Activated T-helper 1 cell treated with Interleukin-2 at 50 U/mL for 16 hours (primary cell): ENCODE data around the gene DCAF11.

Experiments used
- DNase-seq: peaks from one replicate; pipeline ENCODE4 v3.0.0-alpha.2; 2020; ENCODE audit warnings: low read depth

Gene DCAF11

DNA sequence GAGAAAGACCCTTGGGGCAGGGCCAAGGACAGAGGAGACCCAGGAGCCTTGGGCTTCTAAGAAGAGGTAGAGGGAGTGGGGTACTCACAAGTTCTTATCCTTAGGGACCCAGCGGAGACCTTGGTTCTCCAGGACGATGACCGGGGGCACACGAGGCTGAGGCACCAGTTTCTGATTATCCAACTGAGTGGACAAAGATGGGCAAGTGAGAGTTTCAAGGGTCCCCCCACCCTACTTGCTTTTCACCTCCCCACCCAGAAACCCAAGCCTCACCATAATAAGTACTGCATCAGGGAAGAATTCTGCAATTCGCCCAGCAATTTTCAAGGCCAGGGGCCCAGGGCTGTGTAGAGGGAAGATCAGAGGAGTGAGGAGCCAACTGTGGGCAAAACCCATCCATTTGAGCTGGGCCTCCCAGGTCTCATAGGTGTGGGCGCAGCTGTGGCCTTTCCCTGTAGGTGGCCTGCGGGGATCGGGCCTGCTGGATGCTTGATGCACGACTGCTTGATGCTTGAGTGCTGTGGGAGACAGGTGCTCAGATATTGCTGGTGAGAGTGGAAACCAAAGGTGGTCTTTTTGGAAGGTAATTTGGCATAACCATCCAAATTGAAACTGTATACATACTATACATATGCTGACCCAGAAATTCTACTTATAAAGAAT lies 24.8 kb downstream of the DCAF11 start:
- no peak for DNase-seq

GRCh38 chr14:24141097-24141880 lies 26.7 kb downstream of the DCAF11 start, which contains the start of gene EMC9:
Gene EMC9 (minus strand): TSS chr14:24141591. CDS start chr14:24141304, 287 bp downstream.
- peak; percentile 99 for DNase-seq

DNA sequence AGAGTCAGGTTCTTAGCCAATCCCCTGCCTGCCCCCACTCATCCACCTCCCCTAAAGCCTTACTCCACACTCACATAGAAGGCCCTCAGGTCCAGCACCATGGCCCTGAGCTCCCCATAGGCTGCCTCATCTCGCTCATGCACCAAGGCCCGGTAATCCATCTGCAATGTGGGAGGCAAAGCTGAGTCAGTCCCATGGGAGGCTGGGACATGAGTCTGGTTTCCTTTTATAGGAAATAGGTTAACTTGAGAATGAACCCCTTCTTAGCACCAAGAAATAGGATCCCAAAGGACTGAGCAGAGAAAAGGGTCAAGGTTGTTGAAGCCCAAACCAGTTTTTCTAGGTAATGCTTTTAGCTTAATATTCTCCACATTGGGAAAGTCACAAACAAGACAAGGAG lies 28.9 kb downstream of the DCAF11 start:
- DNase-seq, result no peak

DNA sequence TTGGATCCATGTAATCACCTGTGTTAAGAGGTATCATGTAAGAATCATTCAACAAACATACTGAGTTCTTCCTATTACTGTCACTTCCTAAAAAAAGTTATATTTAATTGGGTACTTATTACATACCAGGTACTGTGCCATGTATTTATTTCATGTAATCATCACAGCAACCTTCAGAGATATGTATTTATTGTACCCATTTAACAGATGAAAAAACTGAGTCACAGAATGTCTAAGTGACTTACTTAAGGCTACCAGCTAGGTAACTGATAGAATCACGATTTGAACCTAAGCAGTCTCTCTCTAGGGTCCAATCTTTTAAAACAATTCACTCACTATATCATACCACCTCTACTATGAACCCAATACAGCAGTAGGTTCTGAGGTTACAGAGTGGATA lies 29.9 kb downstream of the DCAF11 start:
- DNase-seq, result no peak

DNA sequence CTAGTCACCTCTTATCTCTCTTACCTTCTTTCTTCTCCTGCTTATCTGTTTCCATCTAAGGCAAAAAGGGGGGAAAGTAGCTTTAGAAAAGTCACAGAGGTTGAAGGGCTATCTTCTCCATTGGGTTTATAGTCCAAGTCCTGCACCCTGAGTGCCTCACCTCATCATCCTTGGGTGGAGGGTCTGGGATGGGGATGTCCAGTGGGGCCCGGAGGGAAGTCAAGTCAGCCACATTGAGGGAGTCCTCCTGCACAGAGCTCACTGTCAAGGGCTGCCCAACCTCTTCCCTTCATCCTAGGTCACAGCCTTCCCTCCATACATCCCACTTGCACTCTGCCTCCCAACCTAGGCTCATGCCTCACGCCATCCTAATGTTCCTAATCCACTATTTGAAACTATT lies 30.6 kb downstream of the DCAF11 start:
- DNase-seq, result no peak

DNA sequence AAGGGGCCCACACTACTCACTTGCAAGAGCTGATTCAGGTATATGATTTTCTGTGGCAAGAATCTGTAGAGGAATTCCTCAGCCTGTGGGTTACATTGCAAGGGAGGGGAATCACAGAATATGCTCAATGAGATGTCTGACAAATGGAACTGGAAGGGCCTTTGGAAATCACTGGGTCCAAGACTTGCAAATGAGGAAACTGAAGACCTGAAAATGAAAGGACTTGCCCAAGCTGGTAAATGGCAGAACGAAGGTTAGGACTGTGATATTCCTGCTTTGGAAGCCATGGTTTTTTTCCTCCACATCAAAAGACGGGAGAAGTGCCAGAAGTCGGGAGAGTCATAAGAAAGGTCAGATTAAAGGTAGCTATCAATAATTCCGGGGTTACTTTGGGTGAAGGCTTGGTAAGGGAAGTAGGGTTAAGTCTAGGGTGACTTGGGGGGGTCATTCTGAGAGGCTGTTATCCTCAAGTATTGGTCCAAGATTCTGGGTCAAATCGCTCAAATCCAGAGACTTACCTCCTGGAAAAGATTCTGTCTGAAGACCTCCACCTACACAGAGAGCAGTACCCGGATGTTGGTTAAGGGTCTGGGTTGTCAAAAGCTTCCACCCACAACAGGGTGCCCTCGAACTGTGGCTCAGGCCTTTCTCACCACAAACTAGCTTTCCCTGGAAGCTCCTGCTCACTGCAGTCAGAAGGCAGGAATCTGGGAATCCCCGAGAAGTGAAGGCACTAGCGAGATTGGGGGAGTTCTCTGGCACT lies 31.3 kb downstream of the DCAF11 start:
- DNase-seq, result no peak

DNA sequence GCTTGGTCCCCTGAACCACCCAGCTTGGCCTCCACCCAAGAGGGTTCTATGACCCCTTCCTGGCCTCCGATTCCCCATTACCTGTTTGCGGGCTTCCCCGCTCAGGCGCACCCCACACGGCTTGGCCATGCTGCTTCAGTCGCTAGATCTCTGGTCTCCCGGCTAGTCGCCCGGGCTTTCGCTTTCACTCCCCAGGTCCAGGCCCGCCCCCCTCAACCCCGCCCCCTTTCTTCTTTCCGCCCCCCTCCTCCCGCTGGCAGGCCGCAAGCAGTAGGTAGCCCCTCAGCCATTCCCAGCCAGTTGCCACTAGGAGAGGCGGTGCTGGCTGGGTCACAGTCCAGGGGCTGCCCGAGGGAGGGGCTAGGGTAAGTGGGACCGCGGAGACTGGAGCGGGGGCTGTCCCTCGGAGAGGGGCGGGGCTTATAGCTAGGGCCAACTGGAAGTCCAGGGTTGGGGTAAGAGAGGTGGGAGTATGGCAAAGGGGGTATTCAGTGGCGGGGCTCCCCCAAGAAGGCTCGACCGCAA lies 31.9 kb downstream of the DCAF11 start, which contains the start of gene PSME2:
TSS of gene PSME2 (minus strand) at position 158 of the 525 bp plus-strand sequence. CDS start at position 129, 29 bp downstream.
- peak; percentile 70 for DNase-seq

GRCh38 chr14:24146978-24147760 lies 32.6 kb downstream of the DCAF11 start, which contains the start of gene RNF31:
Gene RNF31 (plus strand): TSS chr14:24147498. CDS start chr14:24147699, 201 bp downstream.
- DNase-seq, result peak; percentile 96

- DNase-seq, result no peak
Measured at GRCh38 chr14:24147761-24148428, 33.3 kb downstream of the DCAF11 start.

GRCh38 chr14:24149302-24149969 lies 34.9 kb downstream of the DCAF11 start:
- no peak for DNase-seq

DNA sequence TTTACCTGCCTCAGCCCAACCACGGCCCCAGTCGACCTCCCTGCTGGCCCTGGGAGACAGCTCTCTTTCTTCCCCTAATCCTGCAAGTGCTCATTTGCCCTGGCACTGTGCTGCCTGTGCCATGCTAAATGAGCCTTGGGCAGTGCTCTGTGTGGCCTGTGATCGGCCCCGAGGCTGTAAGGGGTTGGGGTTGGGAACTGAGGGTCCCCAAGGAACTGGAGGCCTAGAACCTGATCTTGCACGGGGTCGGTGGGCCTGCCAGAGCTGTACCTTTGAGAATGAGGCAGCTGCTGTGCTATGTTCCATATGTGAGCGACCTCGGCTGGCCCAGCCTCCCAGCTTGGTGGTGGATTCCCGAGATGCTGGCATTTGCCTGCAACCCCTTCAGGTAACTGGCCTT lies 35.5 kb downstream of the DCAF11 start:
- no peak for DNase-seq

DNA sequence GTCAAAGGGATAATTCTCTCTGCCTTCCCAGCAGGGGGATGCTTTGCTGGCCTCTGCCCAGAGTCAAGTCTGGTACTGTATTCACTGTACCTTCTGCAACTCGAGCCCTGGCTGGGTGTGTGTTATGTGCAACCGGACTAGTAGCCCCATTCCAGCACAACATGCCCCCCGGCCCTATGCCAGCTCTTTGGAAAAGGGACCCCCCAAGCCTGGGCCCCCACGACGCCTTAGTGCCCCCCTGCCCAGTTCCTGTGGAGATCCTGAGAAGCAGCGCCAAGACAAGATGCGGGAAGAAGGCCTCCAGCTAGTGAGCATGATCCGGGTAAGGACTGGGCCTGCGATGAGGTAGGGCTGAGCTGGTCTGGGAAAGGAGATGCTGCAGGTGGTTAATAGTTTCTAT lies 36.0 kb downstream of the DCAF11 start:
- no peak for DNase-seq

- DNase-seq, result no peak
Measured at GRCh38 chr14:24150993-24151392, 36.4 kb downstream of the DCAF11 start.

GRCh38 chr14:24151404-24152080 lies 37.0 kb downstream of the DCAF11 start:
- no peak for DNase-seq

DNA sequence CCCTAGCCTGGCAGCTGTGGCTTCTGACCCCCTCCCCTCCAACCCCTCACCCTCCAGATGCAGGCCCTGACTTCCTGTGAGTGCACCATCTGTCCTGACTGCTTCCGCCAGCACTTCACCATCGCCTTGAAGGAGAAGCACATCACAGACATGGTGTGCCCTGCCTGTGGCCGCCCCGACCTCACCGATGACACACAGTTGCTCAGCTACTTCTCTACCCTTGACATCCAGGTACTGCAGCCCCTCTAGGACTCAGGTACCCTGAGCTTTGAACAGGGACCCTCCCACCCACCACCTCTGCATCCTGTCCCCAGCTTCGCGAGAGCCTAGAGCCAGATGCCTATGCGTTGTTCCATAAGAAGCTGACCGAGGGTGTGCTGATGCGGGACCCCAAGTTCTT lies 40.5 kb downstream of the DCAF11 start:
- no peak for DNase-seq

DNA sequence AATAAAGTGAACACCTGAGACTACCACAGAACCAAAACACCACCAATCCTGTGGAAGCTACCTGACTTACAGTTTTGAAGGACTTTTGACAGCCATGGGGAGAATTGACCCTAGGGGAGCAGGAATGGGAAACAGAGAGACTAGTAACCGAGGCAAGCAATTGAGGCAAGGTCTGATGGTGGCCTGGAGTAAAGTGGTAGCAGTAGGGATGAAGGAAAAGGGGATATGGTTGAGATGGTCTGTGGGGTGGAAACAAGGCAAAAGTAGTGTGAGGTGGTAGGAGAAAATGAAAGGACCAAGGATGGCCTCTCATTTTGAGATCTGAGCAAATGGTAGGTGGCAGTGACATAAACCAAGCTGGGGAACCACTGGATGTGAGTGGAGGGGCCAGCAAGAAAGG lies 42.3 kb downstream of the DCAF11 start:
- DNase-seq, result no peak

- DNase-seq, result no peak
Measured at GRCh38 chr14:24157331-24157730, 42.8 kb downstream of the DCAF11 start.

DNA sequence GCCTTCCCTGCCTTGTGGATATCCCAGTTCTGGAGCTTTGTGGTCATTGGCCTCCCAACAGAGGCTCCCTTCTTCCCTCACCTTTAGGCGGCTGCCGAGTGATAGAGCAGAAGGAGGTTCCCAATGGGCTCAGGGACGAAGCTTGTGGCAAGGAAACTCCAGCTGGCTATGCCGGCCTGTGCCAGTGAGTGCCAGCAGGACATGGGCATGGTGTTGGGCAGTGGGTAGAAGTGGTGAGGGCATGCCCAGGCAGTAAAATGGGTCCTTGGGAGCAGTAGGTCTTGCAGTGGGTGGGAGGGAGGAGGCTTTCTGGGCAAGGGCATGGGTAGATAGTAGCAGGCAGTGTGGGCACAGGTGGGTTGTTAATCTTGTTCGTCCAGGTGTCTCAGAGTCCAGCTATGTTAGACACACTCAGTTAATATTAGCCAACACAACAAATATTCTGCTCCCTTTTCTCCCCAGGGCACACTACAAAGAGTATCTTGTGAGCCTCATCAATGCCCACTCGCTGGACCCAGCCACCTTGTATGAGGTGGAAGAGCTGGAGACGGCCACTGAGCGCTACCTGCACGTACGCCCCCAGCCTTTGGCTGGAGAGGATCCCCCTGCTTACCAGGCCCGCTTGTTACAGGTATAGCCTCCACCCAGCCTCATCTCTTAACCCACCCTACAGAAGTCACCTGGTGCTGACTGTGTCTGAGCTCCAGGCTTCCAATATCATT lies 45.4 kb downstream of the DCAF11 start:
- no peak for DNase-seq

GRCh38 chr14:24160499-24160849 lies 45.9 kb downstream of the DCAF11 start:
- no peak for DNase-seq
